ENCODE measurements around the gene ELF2. TPM values are rescaled to one million over a fixed set of nuclear protein-coding genes. Genes with fewer than 3 reads are reported as not detected.
"Not testable (repeated sequence)": the region's sequence is repeated elsewhere in the genome, so short reads cannot be mapped to it uniquely, and the experiment has no call there.

Gene ELF2
- total RNA-seq, 2 experiments from 2014 or later: 34.3 to 36.3 TPM

GRCh38 chr4:139027776-139028175, 149.2 kb downstream of the ELF2 start:
- CTCF ChIA-PET: interaction anchor here (0.7 to 1.4 kb wide), 2 partner anchors 8 to 13 kb away, joined by 3 to 5 read pairs; no protein-coding TSS in a partner anchor
- H3K9me3 Mint-ChIP-seq (ENCODE audit: insufficient read depth): no peaks in the 10 kb centered on the region
- H3K27me3 Mint-ChIP-seq (ENCODE audit: low read depth): no peaks in the 10 kb centered on the region
- ATAC-seq: no peak
- peaks cover 5% of the 10 kb centered on the region for H3K36me3 Mint-ChIP-seq (ENCODE audit: low read depth)
- no peak for DNase-seq
- H3K4me3 Mint-ChIP-seq: no peak overlapping the region
- peaks cover 7% of the 10 kb centered on the region for H3K4me1 Mint-ChIP-seq (ENCODE audit: low read depth)
- H3K27ac Mint-ChIP-seq: no peak overlapping the region
- POLR2A ChIA-PET: interaction anchor here (1.4 kb wide), 1 partner anchor 55 kb away, joined by 4 read pairs; no protein-coding TSS in a partner anchor

GRCh38 chr4:139025841-139026240, 151.2 kb downstream of the ELF2 start:
- ChIA-PET CTCF (no interaction called here), POLR2A (no interaction called here)
- H3K4me3 Mint-ChIP-seq: no peak overlapping the region
- no peak overlapping the region for H3K27ac Mint-ChIP-seq
- peaks cover 7% of the 10 kb centered on the region for H3K36me3 Mint-ChIP-seq (ENCODE audit: low read depth)
- DNase-seq (no peak), ATAC-seq (no peak)
- H3K27me3 Mint-ChIP-seq (ENCODE audit: low read depth): no peaks in the 10 kb centered on the region
- no peaks in the 10 kb centered on the region for H3K9me3 Mint-ChIP-seq (ENCODE audit: insufficient read depth)
- peaks cover 2% of the 10 kb centered on the region for H3K4me1 Mint-ChIP-seq (ENCODE audit: low read depth)

GRCh38 chr4:139024686-139025085, 152.3 kb downstream of the ELF2 start:
- Mint-ChIP-seq H3K4me3 (no peak overlapping the region), H3K9me3 (ENCODE audit: insufficient read depth) (no peaks in the 10 kb centered on the region), H3K27me3 (ENCODE audit: low read depth) (no peaks in the 10 kb centered on the region), H3K36me3 (ENCODE audit: low read depth) (peaks cover 10% of the 10 kb centered on the region), H3K27ac (no peak overlapping the region), H3K4me1 (ENCODE audit: low read depth) (peaks cover 7% of the 10 kb centered on the region)
- DNase-seq: no peak
- ATAC-seq: no peak
- ChIA-PET POLR2A (no interaction called here), CTCF (no interaction called here)

- Mint-ChIP-seq H3K27ac (no peak overlapping the region), H3K4me1 (ENCODE audit: low read depth) (peaks cover 18% of the 10 kb centered on the region), H3K27me3 (ENCODE audit: low read depth) (no peaks in the 10 kb centered on the region), H3K4me3 (no peak overlapping the region), H3K9me3 (ENCODE audit: insufficient read depth) (no peaks in the 10 kb centered on the region), H3K36me3 (ENCODE audit: low read depth) (peaks cover 18% of the 10 kb centered on the region)
- no peak for ATAC-seq
- ChIA-PET POLR2A (interaction anchor here (0.6 kb wide), 1 partner anchor 431 kb away, joined by 4 read pairs; the partner anchor contains the start of gene RAB33B), CTCF (interaction anchor here (1.2 to 1.4 kb wide), 2 partner anchors 8 to 273 kb away, joined by 4 to 12 read pairs; no protein-coding TSS in a partner anchor)
- no peak for DNase-seq
Measured at GRCh38 chr4:139022835-139023234, 154.2 kb downstream of the ELF2 start.

GRCh38 chr4:139021071-139021470, 155.9 kb downstream of the ELF2 start:
- H3K4me3 Mint-ChIP-seq; H3K27me3 Mint-ChIP-seq (ENCODE audit: low read depth); ATAC-seq; H3K27ac Mint-ChIP-seq; H3K9me3 Mint-ChIP-seq (ENCODE audit: insufficient read depth); POLR2A ChIA-PET; DNase-seq: not testable (repeated sequence)
- peaks cover 23% of the 10 kb centered on the region for H3K36me3 Mint-ChIP-seq (ENCODE audit: low read depth)
- CTCF ChIA-PET: interaction anchor here (0.9 to 4.5 kb wide), 2 partner anchors 9 to 129 kb away, joined by 3 to 50 read pairs; no protein-coding TSS in a partner anchor
- peaks cover 21% of the 10 kb centered on the region for H3K4me1 Mint-ChIP-seq (ENCODE audit: low read depth)

GRCh38 chr4:139020384-139020783, 156.6 kb downstream of the ELF2 start:
- CTCF ChIA-PET: interaction anchor here (0.9 to 4.5 kb wide), 4 partner anchors 8 to 129 kb away, joined by 3 to 50 read pairs (median 3); no protein-coding TSS in a partner anchor
- DNase-seq: no peak
- Mint-ChIP-seq H3K27me3 (ENCODE audit: low read depth) (no peaks in the 10 kb centered on the region), H3K4me3 (no peak overlapping the region), H3K4me1 (ENCODE audit: low read depth) (peaks cover 23% of the 10 kb centered on the region), H3K9me3 (ENCODE audit: insufficient read depth) (no peaks in the 10 kb centered on the region), H3K27ac (no peak overlapping the region), H3K36me3 (ENCODE audit: low read depth) (peaks cover 23% of the 10 kb centered on the region)
- no peak for ATAC-seq
- POLR2A ChIA-PET: interaction anchor here (0.6 kb wide), 1 partner anchor 433 kb away, joined by 3 read pairs; no protein-coding TSS in a partner anchor

- H3K27ac Mint-ChIP-seq: no peak overlapping the region
- POLR2A ChIA-PET: no interaction called here
- DNase-seq: no peak
- no peak overlapping the region for H3K4me3 Mint-ChIP-seq
- H3K27me3 Mint-ChIP-seq (ENCODE audit: low read depth): no peaks in the 10 kb centered on the region
- H3K9me3 Mint-ChIP-seq (ENCODE audit: insufficient read depth): no peaks in the 10 kb centered on the region
- peaks cover 23% of the 10 kb centered on the region for H3K36me3 Mint-ChIP-seq (ENCODE audit: low read depth)
- CTCF ChIA-PET: interaction anchor here (1.0 to 4.5 kb wide), 4 partner anchors 9 to 276 kb away, joined by 3 to 50 read pairs (median 4); no protein-coding TSS in a partner anchor
- no peak for ATAC-seq
- peaks cover 35% of the 10 kb centered on the region for H3K4me1 Mint-ChIP-seq (ENCODE audit: low read depth)
Measured at GRCh38 chr4:139018971-139019758, 157.9 kb downstream of the ELF2 start.

- H3K9me3 Mint-ChIP-seq (ENCODE audit: insufficient read depth): no peaks in the 10 kb centered on the region
- H3K27ac Mint-ChIP-seq: no peak overlapping the region
- ATAC-seq (no peak), DNase-seq (no peak)
- H3K4me1 Mint-ChIP-seq (ENCODE audit: low read depth): peaks cover 39% of the 10 kb centered on the region
- ChIA-PET POLR2A (no interaction called here), CTCF (interaction anchor here (0.8 to 4.5 kb wide), 5 partner anchors 12 to 442 kb away, joined by 3 to 50 read pairs (median 4); no protein-coding TSS in a partner anchor)
- H3K4me3 Mint-ChIP-seq: no peak overlapping the region
- peaks cover 23% of the 10 kb centered on the region for H3K36me3 Mint-ChIP-seq (ENCODE audit: low read depth)
- H3K27me3 Mint-ChIP-seq (ENCODE audit: low read depth): no peaks in the 10 kb centered on the region
Measured at GRCh38 chr4:139018501-139018900, 158.5 kb downstream of the ELF2 start.

GRCh38 chr4:139017861-139018260, 159.2 kb downstream of the ELF2 start:
- Mint-ChIP-seq H3K4me3 (peak overlapping the region; percentile 5), H3K9me3 (ENCODE audit: insufficient read depth) (no peaks in the 10 kb centered on the region), H3K36me3 (ENCODE audit: low read depth) (peaks cover 21% of the 10 kb centered on the region), H3K27me3 (ENCODE audit: low read depth) (no peaks in the 10 kb centered on the region), H3K27ac (no peak overlapping the region), H3K4me1 (ENCODE audit: low read depth) (peaks cover 39% of the 10 kb centered on the region)
- POLR2A ChIA-PET: no interaction called here
- DNase-seq (no peak), ATAC-seq (no peak)
- CTCF ChIA-PET: interaction anchor here (0.8 to 4.5 kb wide), 4 partner anchors 13 to 443 kb away, joined by 3 to 50 read pairs (median 4); no protein-coding TSS in a partner anchor

- Mint-ChIP-seq H3K36me3 (ENCODE audit: low read depth) (peaks cover 18% of the 10 kb centered on the region), H3K27ac (peak overlapping the region; percentile 88), H3K27me3 (ENCODE audit: low read depth) (no peaks in the 10 kb centered on the region), H3K4me3 (peak overlapping the region; percentile 93), H3K9me3 (ENCODE audit: insufficient read depth) (no peaks in the 10 kb centered on the region), H3K4me1 (ENCODE audit: low read depth) (peaks cover 39% of the 10 kb centered on the region)
- CTCF ChIA-PET: interaction anchor here (0.9 to 1.4 kb wide), 3 partner anchors 11 to 280 kb away, joined by 3 to 12 read pairs (median 4); no protein-coding TSS in a partner anchor
- DNase-seq (peak; percentile 61), ATAC-seq (peak; percentile 42)
- POLR2A ChIA-PET: interaction anchor here (0.8 to 3.3 kb wide), 2 partner anchors 9 to 67 kb away, joined by 4 to 24 read pairs; no protein-coding TSS in a partner anchor
Measured at GRCh38 chr4:139015948-139016471, 161.0 kb downstream of the ELF2 start.

GRCh38 chr4:139015269-139015947, 161.6 kb downstream of the ELF2 start, which contains the start of gene NOCT:
NOCT (plus strand) TSS chr4:139015781; CDS start chr4:139015982, 201 bp downstream.
- CTCF ChIA-PET: interaction anchor here (1.2 to 1.9 kb wide), 5 partner anchors 13 to 401 kb away, joined by 3 to 26 read pairs (median 6); no protein-coding TSS in a partner anchor
- H3K4me3 Mint-ChIP-seq: peak within 1 kb of the TSS; percentile 93
- H3K4me1 Mint-ChIP-seq (ENCODE audit: low read depth): peaks cover 38% of the 10 kb centered on the region
- peak; percentile 97 for ATAC-seq
- H3K9me3 Mint-ChIP-seq (ENCODE audit: insufficient read depth): no peaks in the 10 kb centered on the region
- peaks cover 17% of the 10 kb centered on the region for H3K36me3 Mint-ChIP-seq (ENCODE audit: low read depth)
- no peaks in the 10 kb centered on the region for H3K27me3 Mint-ChIP-seq (ENCODE audit: low read depth)
- peak within 1 kb of the TSS; percentile 96 for H3K27ac Mint-ChIP-seq
- peak; percentile 94 for DNase-seq
- POLR2A ChIA-PET: interaction anchor here (0.6 to 3.3 kb wide), 6 partner anchors 9 to 542 kb away, joined by 3 to 24 read pairs (median 4); no protein-coding TSS in a partner anchor

Data from activated CD8-positive, alpha-beta T cell treated with anti-CD3 and anti-CD28 coated beads, Interleukin-2, amount 10 ng/mL, durations not matched to agents 7 days and 5 days (primary cell).